ENCODE data around the gene TAAR1. TPM values are rescaled to one million over a fixed set of nuclear protein-coding genes. Genes with fewer than 3 reads are reported as not detected.
"Not testable (repeated sequence)": the region's sequence is repeated elsewhere in the genome, so short reads cannot be mapped to it uniquely, and the experiment has no call there.

Gene TAAR1
- total RNA-seq, 1 donor = not detected

DNA sequence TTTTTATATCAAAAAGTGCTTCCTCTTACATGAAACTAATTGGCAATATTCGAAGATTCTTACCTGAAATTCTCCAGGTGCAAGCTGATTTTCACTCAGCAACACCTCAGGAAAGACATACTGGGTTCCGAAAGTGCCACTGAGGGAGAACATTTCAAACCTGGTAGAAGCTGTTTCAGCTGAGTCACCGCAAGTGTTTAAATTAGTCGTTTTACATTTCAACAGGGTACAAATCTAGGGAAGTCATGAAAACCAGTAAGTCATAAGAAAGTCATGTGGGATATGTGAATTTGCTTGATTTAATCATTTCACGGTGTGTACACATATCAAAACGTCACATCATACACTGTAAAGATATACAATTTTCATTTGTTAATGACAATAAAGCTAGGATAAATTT lies 25.3 kb upstream of the TAAR1 start:
- no peak overlapping the region for H3K4me3 ChIP-seq (ENCODE audit: insufficient read depth, low read length)

DNA sequence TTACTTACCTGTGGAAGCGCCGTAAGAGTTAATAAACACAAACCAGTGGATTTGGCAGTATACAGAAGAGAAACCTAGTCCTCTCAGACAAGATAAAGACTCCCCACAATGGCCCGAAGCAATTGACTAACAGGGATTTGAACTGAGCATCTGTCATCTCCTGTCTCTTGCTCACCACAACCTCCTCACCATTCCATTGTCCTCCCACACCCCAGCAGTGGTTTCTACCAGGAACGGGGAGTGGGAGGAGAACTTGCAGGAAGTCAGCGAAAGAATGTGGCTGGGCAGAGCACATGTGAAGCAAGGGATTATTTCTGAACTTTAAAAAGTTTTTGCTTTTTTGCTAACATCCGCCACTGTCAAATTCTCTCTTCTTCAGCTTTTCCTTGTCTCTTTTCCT lies 24.6 kb upstream of the TAAR1 start:
- Histone ChIP-seq H3K36me3 (ENCODE audit: insufficient read depth, low read length) (no peaks in the 10 kb centered on the region), H3K4me2 (ENCODE audit: insufficient read depth, low read length) (peak overlapping the region; percentile 0), H2AFZ (ENCODE audit: low read length) (no peak overlapping the region), H3K4me3 (ENCODE audit: insufficient read depth, low read length) (no peak overlapping the region), H3K27me3 (ENCODE audit: insufficient read depth, low read length) (no peaks in the 10 kb centered on the region), H3K4me1 (ENCODE audit: insufficient read depth, low read length) (peaks cover 15% of the 10 kb centered on the region), H4K20me1 (ENCODE audit: insufficient read depth, low read length) (no peaks in the 10 kb centered on the region), H3K79me2 (ENCODE audit: insufficient read depth, low read length) (no peaks in the 10 kb centered on the region), H3K27ac (ENCODE audit: low read depth, low read length) (no peak overlapping the region), H3K9me3 (ENCODE audit: low read depth, low read length) (no peaks in the 10 kb centered on the region)
- TF ChIP-seq, protein P1, sequence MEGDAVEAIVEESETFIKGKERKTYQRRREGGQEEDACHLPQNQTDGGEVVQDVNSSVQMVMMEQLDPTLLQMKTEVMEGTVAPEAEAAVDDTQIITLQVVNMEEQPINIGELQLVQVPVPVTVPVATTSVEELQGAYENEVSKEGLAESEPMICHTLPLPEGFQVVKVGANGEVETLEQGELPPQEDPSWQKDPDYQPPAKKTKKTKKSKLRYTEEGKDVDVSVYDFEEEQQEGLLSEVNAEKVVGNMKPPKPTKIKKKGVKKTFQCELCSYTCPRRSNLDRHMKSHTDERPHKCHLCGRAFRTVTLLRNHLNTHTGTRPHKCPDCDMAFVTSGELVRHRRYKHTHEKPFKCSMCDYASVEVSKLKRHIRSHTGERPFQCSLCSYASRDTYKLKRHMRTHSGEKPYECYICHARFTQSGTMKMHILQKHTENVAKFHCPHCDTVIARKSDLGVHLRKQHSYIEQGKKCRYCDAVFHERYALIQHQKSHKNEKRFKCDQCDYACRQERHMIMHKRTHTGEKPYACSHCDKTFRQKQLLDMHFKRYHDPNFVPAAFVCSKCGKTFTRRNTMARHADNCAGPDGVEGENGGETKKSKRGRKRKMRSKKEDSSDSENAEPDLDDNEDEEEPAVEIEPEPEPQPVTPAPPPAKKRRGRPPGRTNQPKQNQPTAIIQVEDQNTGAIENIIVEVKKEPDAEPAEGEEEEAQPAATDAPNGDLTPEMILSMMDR (IDR thresholded peaks at IDR 0.05; ENCODE audit: extremely low read depth, low read depth, low read length) = no peak
- DNase-seq (ENCODE audit: insufficient read length, low spot score, missing footprints) = no peak

More for the DNA sequence above, 25.3 kb upstream of the TAAR1 start:
- no peak for DNase-seq (ENCODE audit: insufficient read length, low spot score, missing footprints)
- H3K4me1 ChIP-seq (ENCODE audit: insufficient read depth, low read length) = peaks cover 15% of the 10 kb centered on the region
- no peaks in the 10 kb centered on the region for H4K20me1 ChIP-seq (ENCODE audit: insufficient read depth, low read length)
- no peaks in the 10 kb centered on the region for H3K9me3 ChIP-seq (ENCODE audit: low read depth, low read length)
- no peak overlapping the region for H3K27ac ChIP-seq (ENCODE audit: low read depth, low read length)
- TF ChIP-seq, protein P1 (IDR thresholded peaks at IDR 0.05; ENCODE audit: extremely low read depth, low read depth, low read length) = no peak
- H3K36me3 ChIP-seq (ENCODE audit: insufficient read depth, low read length) = no peaks in the 10 kb centered on the region
- H3K4me2 ChIP-seq (ENCODE audit: insufficient read depth, low read length) = no peak overlapping the region
- H3K27me3 ChIP-seq (ENCODE audit: insufficient read depth, low read length) = no peaks in the 10 kb centered on the region
- H3K79me2 ChIP-seq (ENCODE audit: insufficient read depth, low read length) = no peaks in the 10 kb centered on the region
- H2AFZ ChIP-seq (ENCODE audit: low read length) = no peak overlapping the region

DNA sequence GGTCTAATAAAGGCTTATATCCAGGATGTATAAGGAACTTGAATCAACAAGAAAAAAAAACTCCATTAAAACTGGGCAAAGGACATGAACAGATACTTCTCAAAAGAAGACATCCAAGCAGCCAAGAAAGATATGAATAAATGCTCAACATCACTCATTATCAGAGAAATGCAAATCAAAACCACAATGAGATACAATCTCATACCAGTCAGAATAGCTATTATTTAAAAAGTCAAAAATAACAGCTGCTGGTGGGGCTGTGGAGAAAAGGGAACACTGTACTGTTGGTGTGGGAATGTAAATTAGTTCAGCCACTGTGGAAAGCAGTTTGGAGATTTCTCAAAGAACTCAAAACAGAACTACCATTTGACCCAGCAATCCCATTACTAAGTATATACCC lies 20.1 kb upstream of the TAAR1 start:
- H4K20me1 ChIP-seq (ENCODE audit: insufficient read depth, low read length); H3K4me1 ChIP-seq (ENCODE audit: insufficient read depth, low read length); H3K4me2 ChIP-seq (ENCODE audit: insufficient read depth, low read length); H3K36me3 ChIP-seq (ENCODE audit: insufficient read depth, low read length); H3K79me2 ChIP-seq (ENCODE audit: insufficient read depth, low read length); H3K27me3 ChIP-seq (ENCODE audit: insufficient read depth, low read length); DNase-seq (ENCODE audit: insufficient read length, low spot score, missing footprints); H2AFZ ChIP-seq (ENCODE audit: low read length); H3K4me3 ChIP-seq (ENCODE audit: insufficient read depth, low read length); H3K9me3 ChIP-seq (ENCODE audit: low read depth, low read length); H3K27ac ChIP-seq (ENCODE audit: low read depth, low read length): not testable (repeated sequence)

DNA sequence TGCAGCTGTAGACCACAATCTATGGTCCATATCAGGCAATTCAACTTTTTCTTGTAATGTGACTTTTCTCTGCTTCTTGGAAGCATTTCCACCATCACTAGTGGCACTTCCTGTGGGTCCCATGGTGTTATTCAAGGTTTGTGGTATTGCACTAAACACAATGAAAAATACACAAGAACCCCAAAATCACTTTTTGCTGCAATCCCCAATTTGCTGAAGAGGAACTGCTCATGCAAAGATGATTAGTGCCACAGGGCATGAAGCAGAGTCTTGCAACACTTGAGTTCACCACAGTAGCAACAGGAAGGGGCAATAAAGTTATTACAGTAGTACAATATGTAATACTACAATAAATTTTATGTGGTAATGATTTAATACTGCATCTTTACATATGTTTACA lies 16.8 kb upstream of the TAAR1 start:
- H3K27me3 ChIP-seq (ENCODE audit: insufficient read depth, low read length) = peaks cover 5% of the 10 kb centered on the region
- H3K4me1 ChIP-seq (ENCODE audit: insufficient read depth, low read length) = no peaks in the 10 kb centered on the region
- no peak overlapping the region for H3K4me2 ChIP-seq (ENCODE audit: insufficient read depth, low read length)
- H3K79me2 ChIP-seq (ENCODE audit: insufficient read depth, low read length) = no peaks in the 10 kb centered on the region
- no peaks in the 10 kb centered on the region for H4K20me1 ChIP-seq (ENCODE audit: insufficient read depth, low read length)
- H2AFZ ChIP-seq (ENCODE audit: low read length) = no peak overlapping the region
- TF ChIP-seq, protein P1 (IDR thresholded peaks at IDR 0.05; ENCODE audit: extremely low read depth, low read depth, low read length) = no peak
- no peak for DNase-seq (ENCODE audit: insufficient read length, low spot score, missing footprints)
- H3K9me3 ChIP-seq (ENCODE audit: low read depth, low read length) = no peaks in the 10 kb centered on the region
- no peak overlapping the region for H3K4me3 ChIP-seq (ENCODE audit: insufficient read depth, low read length)
- no peak overlapping the region for H3K27ac ChIP-seq (ENCODE audit: low read depth, low read length)
- H3K36me3 ChIP-seq (ENCODE audit: insufficient read depth, low read length) = no peaks in the 10 kb centered on the region
